GM18867 (cell line): Measurements from ENCODE around the gene LRRC45.

Source experiments
- ATAC-seq: cut with Tn5 transposase; IDR thresholded peaks from one replicate; pipeline ENCODE4 v1.9.1; 2021; ENCODE audit warnings: mild to moderate bottlenecking, moderate library complexity; ENCODE audit not compliant: unreplicated experiment

Gene LRRC45

GRCh38 chr17:82060614-82061013, 37.5 kb downstream of the LRRC45 start:
- no peak for ATAC-seq

- ATAC-seq, result no peak
These were observed 38.2 kb downstream of the LRRC45 start for GRCh38 chr17:82061047-82061925.

- no peak for ATAC-seq
These were observed 39.2 kb downstream of the LRRC45 start for GRCh38 chr17:82062076-82062983.

GRCh38 chr17:82062984-82063368, 39.9 kb downstream of the LRRC45 start:
- no peak for ATAC-seq

GRCh38 chr17:82063424-82064415, 40.6 kb downstream of the LRRC45 start:
- no peak for ATAC-seq

- no peak for ATAC-seq
These were observed 41.5 kb downstream of the LRRC45 start for GRCh38 chr17:82064433-82065192.

- ATAC-seq, result no peak
These were observed 42.1 kb downstream of the LRRC45 start for GRCh38 chr17:82065193-82065637.

- ATAC-seq, result peak; percentile 69
These were observed 42.7 kb downstream of the LRRC45 start, which contains the start of gene DUS1L for GRCh38 chr17:82065638-82066303. TSS of gene DUS1L (minus strand) at chr17:82065804. CDS start at chr17:82065059, 745 bp downstream.

GRCh38 chr17:82070611-82071010, 47.5 kb downstream of the LRRC45 start:
- no peak for ATAC-seq

GRCh38 chr17:82072827-82073226, 49.7 kb downstream of the LRRC45 start:
- ATAC-seq, result no peak

GRCh38 chr17:82073446-82073845, 50.3 kb downstream of the LRRC45 start:
- ATAC-seq, result no peak

GRCh38 chr17:82076018-82076784, 53.1 kb downstream of the LRRC45 start:
- ATAC-seq, result no peak

- ATAC-seq, result no peak
These were observed 53.9 kb downstream of the LRRC45 start for GRCh38 chr17:82076785-82077591.

- ATAC-seq, result no peak
These were observed 54.7 kb downstream of the LRRC45 start for GRCh38 chr17:82077617-82078358.

- ATAC-seq, result no peak
These were observed 55.3 kb downstream of the LRRC45 start for GRCh38 chr17:82078433-82078832.

- no peak for ATAC-seq
These were observed 56.0 kb downstream of the LRRC45 start for GRCh38 chr17:82079001-82079677.
